ENCODE data around the gene MSH5.

The MSH5 gene

DNA sequence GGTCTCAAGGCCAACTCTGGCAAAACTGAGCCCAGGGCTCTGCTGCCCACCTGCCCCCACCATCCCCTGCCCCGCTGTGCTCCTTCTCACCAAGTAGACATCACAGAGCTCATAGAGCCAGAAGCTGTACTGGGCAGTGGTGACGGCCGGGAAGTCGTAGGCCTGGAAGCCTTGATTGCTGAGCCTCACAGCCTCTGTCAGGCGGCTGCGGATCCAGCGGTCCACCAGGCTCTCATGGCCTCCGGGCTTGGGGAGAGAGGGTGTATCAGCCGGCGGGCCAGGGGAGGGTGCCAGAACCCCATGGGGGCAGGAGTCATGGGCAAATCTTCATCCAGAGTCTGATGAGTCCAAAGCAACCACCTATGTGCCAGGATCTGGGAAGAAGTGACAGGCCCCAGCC lies 40.1 kb downstream of the MSH5 start:
- no peak for DNase-seq (ENCODE audit: insufficient read length, low spot score)
- no peak for FAIRE-seq

DNA sequence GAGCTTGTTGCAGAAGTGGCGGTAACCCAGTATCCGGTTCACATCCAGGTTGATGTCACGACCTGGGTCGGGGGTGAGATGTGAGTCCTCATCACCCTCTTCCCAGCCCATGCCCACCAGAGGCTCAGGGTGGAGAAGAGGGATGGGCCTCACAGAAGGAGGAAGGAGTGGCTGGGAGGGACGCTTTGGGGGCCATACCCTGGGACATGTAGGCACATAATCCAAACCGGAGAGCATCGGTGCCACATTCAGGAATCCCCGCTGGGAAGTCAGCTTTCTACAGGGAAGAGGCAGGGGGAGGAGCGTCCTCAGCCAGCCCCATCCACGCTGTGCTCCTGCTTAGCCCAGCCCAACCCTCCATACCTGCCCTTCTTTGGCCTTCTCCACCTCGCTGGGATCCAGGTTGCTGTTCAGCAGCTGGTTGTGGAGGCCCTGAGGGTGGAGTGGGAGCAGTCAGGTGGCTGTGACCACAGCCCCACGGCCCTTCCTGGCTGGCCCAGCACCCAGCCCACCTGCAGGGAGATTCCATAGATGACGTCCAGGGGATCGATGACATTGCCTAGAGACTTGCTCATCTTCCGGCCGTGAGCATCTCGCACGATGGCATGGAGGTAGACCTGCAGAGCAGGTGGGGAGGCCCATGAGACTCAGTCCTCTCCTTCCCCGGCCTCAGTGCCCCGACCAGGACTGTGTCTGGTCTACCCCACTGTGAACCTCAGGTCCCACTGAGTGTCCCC lies 40.9 kb downstream of the MSH5 start:
- TF ChIP-seq, protein P1, sequence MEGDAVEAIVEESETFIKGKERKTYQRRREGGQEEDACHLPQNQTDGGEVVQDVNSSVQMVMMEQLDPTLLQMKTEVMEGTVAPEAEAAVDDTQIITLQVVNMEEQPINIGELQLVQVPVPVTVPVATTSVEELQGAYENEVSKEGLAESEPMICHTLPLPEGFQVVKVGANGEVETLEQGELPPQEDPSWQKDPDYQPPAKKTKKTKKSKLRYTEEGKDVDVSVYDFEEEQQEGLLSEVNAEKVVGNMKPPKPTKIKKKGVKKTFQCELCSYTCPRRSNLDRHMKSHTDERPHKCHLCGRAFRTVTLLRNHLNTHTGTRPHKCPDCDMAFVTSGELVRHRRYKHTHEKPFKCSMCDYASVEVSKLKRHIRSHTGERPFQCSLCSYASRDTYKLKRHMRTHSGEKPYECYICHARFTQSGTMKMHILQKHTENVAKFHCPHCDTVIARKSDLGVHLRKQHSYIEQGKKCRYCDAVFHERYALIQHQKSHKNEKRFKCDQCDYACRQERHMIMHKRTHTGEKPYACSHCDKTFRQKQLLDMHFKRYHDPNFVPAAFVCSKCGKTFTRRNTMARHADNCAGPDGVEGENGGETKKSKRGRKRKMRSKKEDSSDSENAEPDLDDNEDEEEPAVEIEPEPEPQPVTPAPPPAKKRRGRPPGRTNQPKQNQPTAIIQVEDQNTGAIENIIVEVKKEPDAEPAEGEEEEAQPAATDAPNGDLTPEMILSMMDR (IDR thresholded peaks at IDR 0.05; ENCODE audit: insufficient read depth, missing control alignments) = no peak

More for the DNA sequence above, 40.1 kb downstream of the MSH5 start:
- TF ChIP-seq, protein P1 (IDR thresholded peaks at IDR 0.05; ENCODE audit: insufficient read depth, missing control alignments) = no peak

DNA sequence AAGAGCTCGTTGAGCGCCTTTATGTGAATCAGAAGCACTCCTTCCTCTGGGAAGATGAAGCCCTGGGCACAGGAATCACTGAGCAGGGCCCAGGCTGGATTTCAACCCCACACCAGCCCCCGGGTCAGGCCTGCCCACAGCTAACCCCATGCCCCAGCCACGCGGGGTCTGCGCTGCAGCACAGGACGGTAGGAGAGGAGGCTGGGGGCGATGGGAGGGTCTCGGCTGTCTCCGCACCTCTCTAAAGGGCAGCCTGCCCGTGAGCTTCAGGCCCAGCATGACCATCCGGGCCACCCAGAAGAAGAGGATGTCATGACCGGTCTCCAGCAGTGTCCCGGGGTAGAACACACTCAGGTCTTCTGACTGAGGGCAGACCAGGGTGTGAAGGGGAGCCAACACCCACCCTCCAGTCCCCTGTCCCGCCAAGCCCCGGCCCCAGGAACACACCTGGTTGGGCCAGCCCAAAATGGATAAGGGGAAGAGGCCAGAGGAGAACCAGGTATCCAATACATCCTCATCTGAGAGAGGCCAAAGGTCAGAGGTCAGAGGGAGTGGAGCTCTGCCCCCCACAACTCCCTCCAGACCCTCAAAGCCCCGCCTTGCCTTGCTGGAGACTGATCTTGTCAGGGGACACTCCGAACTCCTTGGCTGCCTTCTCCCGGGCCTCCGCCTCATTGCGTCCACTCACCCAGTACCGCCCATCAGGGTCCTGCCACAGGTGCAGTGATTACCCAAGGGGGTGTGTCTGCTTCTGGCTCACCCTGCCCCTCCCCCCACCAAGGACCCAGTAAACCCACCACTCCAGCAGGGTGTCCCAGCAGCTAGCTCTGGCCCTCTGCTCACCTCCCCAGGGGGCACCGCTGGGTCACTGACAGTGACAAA lies 41.7 kb downstream of the MSH5 start:
- FAIRE-seq (no peak), DNase-seq (ENCODE audit: insufficient read length, low spot score) (no peak)
- TF ChIP-seq, protein P1 (IDR thresholded peaks at IDR 0.05; ENCODE audit: insufficient read depth, missing control alignments) = no peak

More for the DNA sequence above, 40.9 kb downstream of the MSH5 start:
- FAIRE-seq (no peak), DNase-seq (ENCODE audit: insufficient read length, low spot score) (no peak)

DNA sequence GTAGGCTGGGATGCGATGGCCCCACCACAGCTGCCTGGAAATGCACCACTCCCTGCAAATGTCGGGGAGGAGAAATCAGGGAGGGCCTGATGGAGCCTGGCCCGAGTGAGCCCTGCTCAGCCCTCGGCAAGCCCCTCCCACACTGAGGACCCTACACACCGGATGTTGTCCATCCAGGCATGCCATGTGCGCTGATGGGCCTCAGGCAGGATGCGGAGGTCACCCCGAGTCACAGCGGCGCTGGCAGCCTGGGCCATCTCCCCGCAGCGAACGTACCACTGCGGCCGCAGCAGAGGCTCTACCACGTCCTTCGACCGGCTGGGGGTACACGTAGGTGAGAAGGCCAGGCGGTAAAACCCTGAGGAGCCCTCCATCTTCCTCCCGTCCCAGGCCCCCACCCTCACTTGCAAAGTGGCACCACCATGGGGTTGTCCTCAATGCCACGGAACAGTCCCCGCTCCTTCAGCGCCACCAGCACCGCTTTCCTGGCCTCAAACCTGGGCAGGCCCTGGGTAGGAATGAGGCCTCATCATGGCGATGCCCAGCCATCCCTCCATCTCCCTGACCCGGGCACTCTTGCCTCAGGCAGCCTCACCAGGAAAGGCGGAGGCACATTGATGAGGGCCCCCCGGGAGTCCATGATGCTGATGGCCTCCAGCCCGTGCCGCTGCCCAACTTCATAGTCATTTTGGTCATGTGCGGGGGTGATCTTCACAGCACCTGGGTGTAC lies 42.5 kb downstream of the MSH5 start:
- FAIRE-seq (no peak), DNase-seq (ENCODE audit: insufficient read length, low spot score) (no peak)
- TF ChIP-seq, protein P1 (IDR thresholded peaks at IDR 0.05; ENCODE audit: insufficient read depth, missing control alignments) = no peak

DNA sequence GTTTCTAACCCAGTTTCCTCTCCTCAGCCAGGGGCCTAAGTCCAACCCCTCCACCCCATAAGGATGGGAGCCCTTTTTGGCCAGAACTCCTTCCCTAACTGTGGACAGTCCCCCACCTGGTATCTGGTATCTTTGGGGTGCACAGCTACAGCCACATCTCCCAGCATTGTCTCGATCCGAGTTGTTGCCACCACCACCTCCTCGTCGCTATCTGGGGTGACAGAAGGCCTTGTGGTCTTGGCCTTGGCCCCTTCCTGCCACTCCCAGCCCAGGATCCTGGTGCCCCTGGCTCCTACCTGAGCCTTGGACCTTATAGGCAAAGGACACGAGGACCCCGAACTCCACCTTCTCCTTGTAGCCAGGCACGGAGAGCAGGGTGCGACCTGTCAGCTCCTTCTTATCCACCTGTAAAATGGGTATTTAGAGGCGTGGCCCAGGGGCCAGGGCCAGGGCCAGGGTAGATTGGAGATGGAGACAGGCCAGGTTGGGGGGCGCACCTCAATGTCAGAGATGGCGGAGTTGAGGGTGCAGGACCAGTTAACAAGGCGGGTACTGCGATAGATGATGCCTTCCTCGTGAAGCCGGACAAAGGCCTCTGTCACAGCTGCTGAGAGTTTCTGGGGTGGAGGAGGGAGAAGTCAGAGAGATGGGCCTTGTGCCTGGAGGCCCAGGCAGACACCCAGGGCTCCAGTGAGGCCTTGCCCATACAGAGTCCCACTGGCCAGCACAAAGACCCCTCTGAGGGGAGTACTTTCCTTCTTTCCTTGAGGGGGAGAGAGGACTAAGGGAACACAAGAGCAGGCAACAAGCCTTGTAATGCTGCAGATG lies 44.5 kb downstream of the MSH5 start:
- TF ChIP-seq, protein P1 (IDR thresholded peaks at IDR 0.05; ENCODE audit: insufficient read depth, missing control alignments) = no peak
- FAIRE-seq (no peak), DNase-seq (ENCODE audit: insufficient read length, low spot score) (no peak)

DNA sequence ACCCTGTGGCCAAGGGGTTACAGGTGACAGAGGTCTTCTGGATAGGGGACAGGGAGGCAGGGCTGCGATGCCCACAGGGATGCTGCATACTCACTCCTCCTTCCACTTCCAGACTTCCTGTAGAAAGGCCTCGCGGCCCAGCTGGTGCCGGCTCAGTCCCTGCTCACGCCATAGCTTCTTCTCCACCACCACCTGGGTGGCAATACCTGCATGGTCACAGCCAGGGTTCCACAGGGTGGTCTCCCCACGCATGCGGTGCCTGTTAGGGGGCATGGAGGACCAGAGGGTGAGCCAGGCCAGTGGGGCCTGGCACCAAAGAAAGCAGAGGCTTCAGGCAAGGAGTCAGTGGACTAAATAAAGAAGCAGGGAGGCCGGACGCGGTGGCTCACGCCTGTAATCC lies 45.7 kb downstream of the MSH5 start:
- FAIRE-seq (no peak), DNase-seq (ENCODE audit: insufficient read length, low spot score) (no peak)
- TF ChIP-seq, protein P1 (IDR thresholded peaks at IDR 0.05; ENCODE audit: insufficient read depth, missing control alignments) = no peak
